ENCODE measurements around the gene DNAJC6. TPM values are rescaled to one million over a fixed set of nuclear protein-coding genes. Genes with fewer than 3 reads are reported as not detected.

Gene DNAJC6
- total and polyA plus RNA-seq, 2 of the 13 experiments (the other 11 are each of a cell fraction or from before 2014, with no cell fraction given), result 1.0 to 1.6 TPM

- FAIRE-seq, result no peak
- Histone ChIP-seq H3K9me3 (ENCODE audit: low read length) (no peaks in the 10 kb centered on the region), H3K27ac (ENCODE audit: extremely low read length, insufficient read depth, low read length) (no peak overlapping the region), H3K9ac (ENCODE audit: insufficient read depth, low read depth, low read length) (no peak overlapping the region), H3K79me2 (ENCODE audit: insufficient read depth, low read length) (no peaks in the 10 kb centered on the region), H3K4me3 (replicated peaks in 1 of 3; ENCODE audit: insufficient read depth in 1 of 3, low read depth in 2 of 3, low read length in 3 of 3) (no peak overlapping the region), H3K27me3 (ENCODE audit: control insufficient read depth in 1 of 2, insufficient read depth in 2 of 2, low read length in 2 of 2) (no peaks in the 10 kb centered on the region), H3K4me2 (ENCODE audit: low read depth, low read length) (no peak overlapping the region), H2AFZ (ENCODE audit: low read length) (no peak overlapping the region), H4K20me1 (ENCODE audit: insufficient read depth, low read length) (no peaks in the 10 kb centered on the region), H3K4me1 (ENCODE audit: insufficient read depth, low read length) (no peaks in the 10 kb centered on the region), H3K36me3 (replicated peaks in 1 of 2; ENCODE audit: control insufficient read depth in 1 of 2, insufficient read depth in 2 of 2, low read length in 2 of 2) (no peaks in the 10 kb centered on the region)
- BruUV-seq (replicated peaks), result no TSS peak
- 22% methylated on average over 1 of the region's 1 CpG for WGBS (ENCODE audit: low lambda C conversion rate)
- POLR2A ChIA-PET, result no interaction called here
- no peak for ATAC-seq
- CTCF ChIA-PET (ENCODE audit: low intra/inter-chr PET ratio, low total read pairs), result no interaction called here
- in situ Hi-C loops (cut with HindIII; ENCODE audit: extremely low pct_ligation_motif_present, low pct_unique_long_range_greater_than_20kb) (no loop called here), intact Hi-C loops (cut with micrococcal nuclease; ENCODE audit: unreplicated experiment) (no loop called here)
- TF ChIP-seq PAWR (CRISPR knock-in tag; IDR thresholded peaks at IDR 0.05; ENCODE audit: borderline replicate concordance) (no peak), ZNF598 (CRISPR knock-in tag; IDR thresholded peaks at IDR 0.05; ENCODE audit: borderline replicate concordance) (no peak)
- no peak for DNase-seq (ENCODE audit: low spot score)
Measured at GRCh38 chr1:65299328-65299727, 10.0 kb upstream of the DNAJC6 start.

GRCh38 chr1:65308781-65309303, 501 bp upstream of the DNAJC6 start:
- H2AFZ ChIP-seq (ENCODE audit: low read length), result no peak overlapping the region
- 0 out of 5 replicates have a peak, but pooled peaks cover 0 to 4% of the 10 kb centered on the region in 2 experiments for H3K27me3 ChIP-seq (ENCODE audit: control insufficient read depth in 1 of 2, insufficient read depth in 2 of 2, low read length in 2 of 2)
- in situ Hi-C loops (cut with HindIII; ENCODE audit: extremely low pct_ligation_motif_present, low pct_unique_long_range_greater_than_20kb), result no loop called here
- no peaks in the 10 kb centered on the region for H3K79me2 ChIP-seq (ENCODE audit: insufficient read depth, low read length)
- intact Hi-C loops (cut with micrococcal nuclease; ENCODE audit: unreplicated experiment), result loop anchor here (5.0 kb wide), 1 partner anchor 42 kb away; no protein-coding TSS in a partner anchor
- no peaks in the 10 kb centered on the region for H3K9me3 ChIP-seq (ENCODE audit: low read length)
- no peak overlapping the region for H3K27ac ChIP-seq (ENCODE audit: extremely low read length, insufficient read depth, low read length)
- DNase-seq (ENCODE audit: low spot score) (no peak), ATAC-seq (no peak), FAIRE-seq (no peak)
- ChIA-PET POLR2A (interaction anchor here (1.8 kb wide), 1 partner anchor 111 kb away, joined by 11 read pairs; the partner anchor contains the start of genes LEPR and LEPROT), CTCF (ENCODE audit: low intra/inter-chr PET ratio, low total read pairs) (interaction anchor here (0.6 kb wide), 1 partner anchor 73 kb away, joined by 3 read pairs; no protein-coding TSS in a partner anchor)
- peaks cover 4% of the 10 kb centered on the region; the same call in 1 of the 2 replicates for H4K20me1 ChIP-seq (ENCODE audit: insufficient read depth, low read length)
- no TSS peak for BruUV-seq (replicated peaks)
- H3K4me1 ChIP-seq (ENCODE audit: insufficient read depth, low read length), result peaks cover 19% of the 10 kb centered on the region
- no peaks in the 10 kb centered on the region for H3K36me3 ChIP-seq (replicated peaks in 1 of 2; ENCODE audit: control insufficient read depth in 1 of 2, insufficient read depth in 2 of 2, low read length in 2 of 2)
- H3K9ac ChIP-seq (ENCODE audit: insufficient read depth, low read depth, low read length), result no peak overlapping the region
- H3K4me3 ChIP-seq (replicated peaks in 1 of 3; ENCODE audit: insufficient read depth in 1 of 3, low read depth in 2 of 3, low read length in 3 of 3), result peak overlapping the region in 2 of 3 experiments; percentile 30 to 62; a peak in 3 of 6 replicates
- 27% methylated on average over 22 of the region's 22 CpGs for WGBS (ENCODE audit: low lambda C conversion rate)
- peak overlapping the region; percentile 73 for H3K4me2 ChIP-seq (ENCODE audit: low read depth, low read length)
- TF ChIP-seq NR3C1 (CRISPR knock-in tag; IDR thresholded peaks at IDR 0.05) (no peak), MATR3 (CRISPR knock-in tag; IDR thresholded peaks at IDR 0.05) (no peak), SSRP1 (CRISPR knock-in tag; IDR thresholded peaks at IDR 0.05) (no peak), TAF15 (IDR thresholded peaks at IDR 0.05; ENCODE audit: low read depth, low read length, poor library complexity, severe bottlenecking) (no peak), NRL (CRISPR knock-in tag; IDR thresholded peaks at IDR 0.05; ENCODE audit: borderline replicate concordance) (no peak), ZNF282 (IDR thresholded peaks at IDR 0.05; ENCODE audit: partially characterized antibody) (no peak), NR2C2 (CRISPR knock-in tag; IDR thresholded peaks at IDR 0.05; ENCODE audit: borderline replicate concordance) (no peak), ZNF788 (CRISPR knock-in tag; IDR thresholded peaks at IDR 0.05; ENCODE audit: borderline replicate concordance) (no peak), ZNF616 (CRISPR knock-in tag; IDR thresholded peaks at IDR 0.05; ENCODE audit: low read depth) (no peak), TBX2 (CRISPR knock-in tag; IDR thresholded peaks at IDR 0.05; ENCODE audit: borderline replicate concordance) (no peak), AFF4 (CRISPR knock-in tag; IDR thresholded peaks at IDR 0.05) (no peak)
- TF ChIP-seq, protein P1, sequence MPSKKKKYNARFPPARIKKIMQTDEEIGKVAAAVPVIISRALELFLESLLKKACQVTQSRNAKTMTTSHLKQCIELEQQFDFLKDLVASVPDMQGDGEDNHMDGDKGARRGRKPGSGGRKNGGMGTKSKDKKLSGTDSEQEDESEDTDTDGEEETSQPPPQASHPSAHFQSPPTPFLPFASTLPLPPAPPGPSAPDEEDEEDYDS (CRISPR knock-in tag; IDR thresholded peaks at IDR 0.05), result no peak
